ENCODE data around the gene AHCYL1.

- TF ChIP-seq EZH2 (IDR thresholded peaks at IDR 0.05; ENCODE audit: insufficient read depth, poor library complexity, severe bottlenecking) (no peak), EZH2phosphoT487 (IDR thresholded peaks at IDR 0.05; ENCODE audit: insufficient read depth, low read depth) (no peak)
Measured at GRCh38 chr1:109947582-109948284, 36.8 kb upstream of the AHCYL1 start.
